Measurements from ENCODE around the gene GPR137B.

GPR137B gene

DNA sequence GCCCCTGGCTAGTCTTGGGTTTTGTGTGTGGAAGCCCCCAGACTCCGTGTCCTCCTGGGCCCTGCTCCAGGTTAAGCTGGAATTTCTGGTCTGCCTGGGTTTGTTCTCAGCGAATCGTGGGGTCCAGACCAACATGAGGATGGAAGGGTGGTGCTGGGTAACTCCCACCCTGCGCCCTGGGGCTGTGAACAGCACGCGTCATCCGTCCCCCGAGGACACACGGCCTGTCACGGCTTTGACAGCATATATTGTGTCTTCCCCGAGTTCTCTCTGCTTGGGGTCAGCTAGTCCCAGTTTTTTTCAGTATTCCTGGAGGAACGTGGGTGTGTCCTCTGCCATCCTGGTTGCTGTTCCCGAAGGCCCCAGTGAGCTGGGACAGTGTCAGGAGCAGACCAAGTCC lies 11.8 kb downstream of the GPR137B start:
- H3K4me1 ChIP-seq, result no peaks in the 10 kb centered on the region

DNA sequence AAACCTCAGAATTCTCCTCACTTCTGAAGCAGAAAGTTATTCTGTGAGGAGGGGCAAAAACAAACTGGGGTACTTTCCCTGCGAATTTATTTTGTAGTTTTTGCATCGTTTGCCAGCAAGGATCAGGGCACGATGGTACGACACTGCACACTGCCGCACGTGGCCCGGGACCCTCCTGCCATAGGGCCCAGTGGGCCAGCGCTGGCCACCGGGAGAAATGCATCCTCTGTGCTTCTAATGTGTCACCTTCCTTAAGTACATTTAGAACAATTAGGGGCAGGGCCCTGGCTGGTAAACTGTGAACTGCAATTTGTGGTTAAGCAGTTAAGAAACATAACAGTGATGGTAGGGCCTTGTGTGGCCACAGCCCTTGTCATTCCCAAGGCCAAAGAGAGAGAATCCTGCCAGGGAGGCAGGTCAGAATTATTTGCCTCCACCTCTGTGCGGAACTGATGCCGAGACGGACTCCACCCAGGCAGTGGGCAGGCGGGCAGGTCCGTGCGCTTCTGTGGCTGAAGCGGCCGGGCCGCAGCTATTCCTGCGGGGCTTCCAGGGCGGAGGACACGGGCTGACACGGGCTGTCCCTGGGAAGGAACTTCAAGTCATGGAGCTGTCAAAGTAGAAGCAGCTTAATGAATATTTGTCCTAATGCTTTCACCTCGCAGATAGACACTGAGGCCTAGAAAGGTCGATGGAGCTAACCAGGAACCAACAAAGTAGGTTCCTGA lies 12.5 kb downstream of the GPR137B start:
- Histone ChIP-seq H3K27me3 (ENCODE audit: control insufficient read depth, insufficient read depth, low read length) (no peaks in the 10 kb centered on the region), H3K4me2 (ENCODE audit: low read length) (no peak overlapping the region), H2AFZ (no peak overlapping the region), H3K36me3 (ENCODE audit: control insufficient read depth, insufficient read depth, low read length) (no peaks in the 10 kb centered on the region), H3K4me1 (no peaks in the 10 kb centered on the region), H3K4me3 (ENCODE audit: low read depth, low read length) (no peak overlapping the region), H3K79me2 (no peaks in the 10 kb centered on the region), H3K9me3 (ENCODE audit: control insufficient read depth, low read length) (no peaks in the 10 kb centered on the region), H3K9ac (no peak overlapping the region), H3K27ac (no peak overlapping the region)
- TF ChIP-seq, protein P1, sequence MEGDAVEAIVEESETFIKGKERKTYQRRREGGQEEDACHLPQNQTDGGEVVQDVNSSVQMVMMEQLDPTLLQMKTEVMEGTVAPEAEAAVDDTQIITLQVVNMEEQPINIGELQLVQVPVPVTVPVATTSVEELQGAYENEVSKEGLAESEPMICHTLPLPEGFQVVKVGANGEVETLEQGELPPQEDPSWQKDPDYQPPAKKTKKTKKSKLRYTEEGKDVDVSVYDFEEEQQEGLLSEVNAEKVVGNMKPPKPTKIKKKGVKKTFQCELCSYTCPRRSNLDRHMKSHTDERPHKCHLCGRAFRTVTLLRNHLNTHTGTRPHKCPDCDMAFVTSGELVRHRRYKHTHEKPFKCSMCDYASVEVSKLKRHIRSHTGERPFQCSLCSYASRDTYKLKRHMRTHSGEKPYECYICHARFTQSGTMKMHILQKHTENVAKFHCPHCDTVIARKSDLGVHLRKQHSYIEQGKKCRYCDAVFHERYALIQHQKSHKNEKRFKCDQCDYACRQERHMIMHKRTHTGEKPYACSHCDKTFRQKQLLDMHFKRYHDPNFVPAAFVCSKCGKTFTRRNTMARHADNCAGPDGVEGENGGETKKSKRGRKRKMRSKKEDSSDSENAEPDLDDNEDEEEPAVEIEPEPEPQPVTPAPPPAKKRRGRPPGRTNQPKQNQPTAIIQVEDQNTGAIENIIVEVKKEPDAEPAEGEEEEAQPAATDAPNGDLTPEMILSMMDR (IDR thresholded peaks at IDR 0.05), result no peak

More for the DNA sequence above, 11.8 kb downstream of the GPR137B start:
- Histone ChIP-seq H3K36me3 (ENCODE audit: control insufficient read depth, insufficient read depth, low read length) (no peaks in the 10 kb centered on the region), H3K27me3 (ENCODE audit: control insufficient read depth, insufficient read depth, low read length) (no peaks in the 10 kb centered on the region), H3K9ac (no peak overlapping the region), H3K79me2 (no peaks in the 10 kb centered on the region), H2AFZ (no peak overlapping the region), H3K27ac (no peak overlapping the region), H3K4me3 (ENCODE audit: low read depth, low read length) (no peak overlapping the region), H3K9me3 (ENCODE audit: control insufficient read depth, low read length) (no peaks in the 10 kb centered on the region), H3K4me2 (ENCODE audit: low read length) (no peak overlapping the region)
- TF ChIP-seq, protein P1 (IDR thresholded peaks at IDR 0.05), result no peak

DNA sequence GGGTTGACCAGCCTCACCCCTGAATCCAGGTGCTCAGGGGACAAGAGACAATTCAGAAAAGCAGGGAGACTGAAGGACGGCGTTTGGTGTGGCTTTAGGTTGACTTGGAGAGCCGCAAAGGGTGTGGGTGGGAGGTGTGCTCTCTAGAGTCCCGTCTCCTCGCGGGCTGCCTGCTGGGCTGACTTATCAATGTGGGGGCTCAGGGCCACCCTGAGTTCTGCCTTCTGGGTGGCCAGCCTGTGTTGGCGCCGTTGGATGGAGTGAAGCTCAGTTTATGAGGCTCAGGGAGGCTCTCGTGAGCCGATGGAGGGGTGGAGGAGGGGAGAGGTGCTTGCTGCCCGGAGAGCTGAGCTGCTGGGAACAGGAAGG lies 13.0 kb downstream of the GPR137B start:
- H3K36me3 ChIP-seq (ENCODE audit: control insufficient read depth, insufficient read depth, low read length), result no peaks in the 10 kb centered on the region
- no peak overlapping the region for H3K4me3 ChIP-seq (ENCODE audit: low read depth, low read length)
- H3K79me2 ChIP-seq, result no peaks in the 10 kb centered on the region
- no peak overlapping the region for H3K9ac ChIP-seq
- no peaks in the 10 kb centered on the region for H3K4me1 ChIP-seq
- no peak overlapping the region for H3K27ac ChIP-seq
- no peaks in the 10 kb centered on the region for H3K9me3 ChIP-seq (ENCODE audit: control insufficient read depth, low read length)
- TF ChIP-seq, protein P1 (IDR thresholded peaks at IDR 0.05), result no peak
- no peak overlapping the region for H3K4me2 ChIP-seq (ENCODE audit: low read length)
- H2AFZ ChIP-seq, result no peak overlapping the region
- H3K27me3 ChIP-seq (ENCODE audit: control insufficient read depth, insufficient read depth, low read length), result no peaks in the 10 kb centered on the region

DNA sequence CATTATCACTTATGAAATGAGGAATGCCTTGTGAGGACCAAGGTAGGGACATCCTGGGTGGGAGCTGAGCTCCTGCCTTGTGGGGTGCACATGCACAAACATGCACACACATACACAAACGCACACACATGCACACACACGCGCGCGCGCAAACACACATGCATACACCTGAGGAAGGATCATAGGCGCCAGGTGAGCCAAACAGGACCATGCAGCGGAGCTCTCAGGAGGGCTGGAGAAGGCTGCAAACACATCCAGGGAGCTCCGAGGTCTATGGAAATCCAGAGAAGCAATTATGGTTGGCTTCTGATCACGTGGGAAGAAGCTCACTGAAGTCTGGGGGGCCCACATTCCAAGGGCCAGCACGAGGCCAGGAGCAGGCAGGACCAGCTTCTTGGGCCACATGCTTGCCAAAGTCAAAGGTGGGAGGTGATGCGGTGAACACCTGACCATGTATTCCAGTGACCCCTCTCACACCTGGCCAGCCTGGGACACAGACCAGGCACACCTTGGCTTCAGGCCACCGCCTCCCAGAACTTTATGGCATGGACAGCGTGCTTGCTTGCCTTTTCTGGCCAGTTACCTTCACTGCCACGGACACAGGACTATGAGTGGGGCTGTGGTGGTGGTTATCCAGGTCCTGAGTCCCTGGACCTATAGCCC lies 13.6 kb downstream of the GPR137B start:
- Histone ChIP-seq H3K4me1 (no peaks in the 10 kb centered on the region), H3K4me3 (ENCODE audit: low read depth, low read length) (no peak overlapping the region), H3K36me3 (ENCODE audit: control insufficient read depth, insufficient read depth, low read length) (no peaks in the 10 kb centered on the region), H3K9me3 (ENCODE audit: control insufficient read depth, low read length) (no peaks in the 10 kb centered on the region), H3K27ac (no peak overlapping the region), H3K79me2 (no peaks in the 10 kb centered on the region), H3K27me3 (ENCODE audit: control insufficient read depth, insufficient read depth, low read length) (no peaks in the 10 kb centered on the region), H3K9ac (no peak overlapping the region), H3K4me2 (ENCODE audit: low read length) (no peak overlapping the region), H2AFZ (no peak overlapping the region)
- TF ChIP-seq, protein P1 (IDR thresholded peaks at IDR 0.05), result no peak
